ENCODE results near the gene MYLK4.
A peak's percentile ranks its signal among the peaks of the same experiment; 100 is the strongest.

MYLK4 gene

DNA sequence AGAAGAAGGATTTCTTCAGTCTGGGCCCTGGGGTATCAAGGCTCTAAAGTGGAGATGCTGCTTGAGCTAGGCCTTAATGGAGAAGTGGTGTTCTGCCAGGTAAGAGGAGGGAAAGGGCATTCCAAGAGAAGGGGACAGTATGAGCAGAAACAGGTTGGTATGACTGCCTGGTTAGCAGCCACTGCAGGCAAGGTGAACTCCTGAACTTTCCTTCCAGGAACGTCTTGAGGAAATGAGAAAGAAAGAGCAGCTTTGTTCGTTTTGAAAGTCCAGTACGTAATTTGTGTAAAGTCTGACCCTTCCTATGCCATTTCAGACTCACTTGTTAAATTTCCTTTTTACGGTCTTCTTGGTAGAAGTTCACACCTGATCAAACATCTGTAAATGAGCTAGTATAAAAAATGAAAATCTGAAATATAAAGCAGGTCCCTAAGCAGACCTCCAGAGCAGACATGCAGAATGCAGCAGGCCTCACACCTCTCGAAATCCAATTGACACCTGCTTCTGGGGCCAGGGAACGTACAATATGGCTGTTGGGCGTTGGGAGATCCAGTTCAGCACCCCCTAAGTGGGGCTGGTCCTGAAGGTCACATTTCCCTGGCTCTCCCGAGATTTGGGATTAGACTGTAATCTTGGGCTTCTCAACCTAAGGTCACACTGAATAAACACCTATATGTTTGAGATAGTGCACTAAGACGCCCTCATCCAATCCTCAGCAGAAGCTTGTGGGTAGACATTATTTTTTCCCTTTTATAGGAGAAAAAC lies 33.6 kb downstream of the MYLK4 start:
- DNase-seq (ENCODE audit: low read depth): no peak
- H3K4me3 ChIP-seq (replicated peaks; ENCODE audit: low read depth, low read length): no peak overlapping the region
- TF ChIP-seq, protein P1, sequence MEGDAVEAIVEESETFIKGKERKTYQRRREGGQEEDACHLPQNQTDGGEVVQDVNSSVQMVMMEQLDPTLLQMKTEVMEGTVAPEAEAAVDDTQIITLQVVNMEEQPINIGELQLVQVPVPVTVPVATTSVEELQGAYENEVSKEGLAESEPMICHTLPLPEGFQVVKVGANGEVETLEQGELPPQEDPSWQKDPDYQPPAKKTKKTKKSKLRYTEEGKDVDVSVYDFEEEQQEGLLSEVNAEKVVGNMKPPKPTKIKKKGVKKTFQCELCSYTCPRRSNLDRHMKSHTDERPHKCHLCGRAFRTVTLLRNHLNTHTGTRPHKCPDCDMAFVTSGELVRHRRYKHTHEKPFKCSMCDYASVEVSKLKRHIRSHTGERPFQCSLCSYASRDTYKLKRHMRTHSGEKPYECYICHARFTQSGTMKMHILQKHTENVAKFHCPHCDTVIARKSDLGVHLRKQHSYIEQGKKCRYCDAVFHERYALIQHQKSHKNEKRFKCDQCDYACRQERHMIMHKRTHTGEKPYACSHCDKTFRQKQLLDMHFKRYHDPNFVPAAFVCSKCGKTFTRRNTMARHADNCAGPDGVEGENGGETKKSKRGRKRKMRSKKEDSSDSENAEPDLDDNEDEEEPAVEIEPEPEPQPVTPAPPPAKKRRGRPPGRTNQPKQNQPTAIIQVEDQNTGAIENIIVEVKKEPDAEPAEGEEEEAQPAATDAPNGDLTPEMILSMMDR (IDR thresholded peaks at IDR 0.05; ENCODE audit: low read length, missing control alignments): no peak

DNA sequence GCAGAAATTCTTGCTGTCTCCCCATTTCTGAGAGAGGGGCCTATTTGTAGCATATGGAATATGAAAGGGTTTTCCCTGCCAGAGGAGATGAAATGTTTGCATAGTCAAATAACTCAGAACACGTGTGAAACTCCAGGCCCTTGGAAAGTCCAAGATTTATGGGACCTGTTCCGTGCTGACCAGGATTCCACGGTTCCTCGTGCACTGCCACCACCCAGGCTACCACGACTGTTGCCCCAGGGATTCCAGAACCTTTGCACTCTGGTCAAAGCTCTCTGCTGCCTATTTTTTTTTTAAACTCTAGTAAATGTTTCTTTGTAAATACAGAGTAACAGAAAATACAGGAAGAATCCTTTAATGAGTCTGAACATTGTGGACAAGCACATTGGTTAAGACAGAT lies 35.0 kb downstream of the MYLK4 start:
- TF ChIP-seq, protein P1 (IDR thresholded peaks at IDR 0.05; ENCODE audit: low read length, missing control alignments): no peak
- DNase-seq (ENCODE audit: low read depth): no peak
- H3K4me3 ChIP-seq (replicated peaks; ENCODE audit: low read depth, low read length): no peak overlapping the region

DNA sequence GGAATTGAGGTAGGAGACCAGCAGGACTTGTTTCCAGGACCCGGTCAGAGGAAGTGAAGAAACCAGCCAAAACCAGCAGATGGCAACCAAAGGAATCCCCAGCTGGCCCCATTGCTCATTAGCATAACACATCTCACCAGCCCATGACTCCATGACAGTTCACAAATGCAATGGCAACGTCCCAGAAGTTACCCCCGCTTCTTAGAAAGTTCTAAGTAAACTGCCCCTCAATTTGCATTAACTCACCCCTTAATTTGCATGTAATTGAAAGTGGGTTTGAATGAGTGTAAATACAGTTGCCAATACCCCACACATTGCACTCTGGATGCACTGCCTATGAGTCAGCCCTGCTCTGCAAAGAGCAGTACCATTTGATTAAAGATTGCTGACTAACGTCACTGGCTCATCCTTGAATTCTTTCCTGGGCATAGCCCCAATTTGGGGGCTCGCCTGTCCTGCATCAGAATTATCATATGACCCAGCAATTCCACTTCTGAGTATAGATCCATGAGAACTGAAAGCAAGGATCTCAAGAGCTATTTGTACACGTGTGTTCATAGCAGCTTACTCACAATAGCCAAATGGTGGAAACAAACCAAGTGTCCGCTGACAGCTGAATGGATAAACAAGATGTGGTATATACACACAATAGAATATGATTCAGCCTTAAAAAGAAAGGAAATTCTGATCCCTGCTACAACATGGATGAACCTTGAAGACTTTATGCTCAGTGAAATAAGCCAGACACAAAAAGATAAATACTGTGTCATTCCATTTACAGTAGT lies 36.4 kb downstream of the MYLK4 start:
- TF ChIP-seq, protein P1 (IDR thresholded peaks at IDR 0.05; ENCODE audit: low read length, missing control alignments): no peak
- DNase-seq (ENCODE audit: low read depth): peak; percentile 93
- no peak overlapping the region for H3K4me3 ChIP-seq (replicated peaks; ENCODE audit: low read depth, low read length)

DNA sequence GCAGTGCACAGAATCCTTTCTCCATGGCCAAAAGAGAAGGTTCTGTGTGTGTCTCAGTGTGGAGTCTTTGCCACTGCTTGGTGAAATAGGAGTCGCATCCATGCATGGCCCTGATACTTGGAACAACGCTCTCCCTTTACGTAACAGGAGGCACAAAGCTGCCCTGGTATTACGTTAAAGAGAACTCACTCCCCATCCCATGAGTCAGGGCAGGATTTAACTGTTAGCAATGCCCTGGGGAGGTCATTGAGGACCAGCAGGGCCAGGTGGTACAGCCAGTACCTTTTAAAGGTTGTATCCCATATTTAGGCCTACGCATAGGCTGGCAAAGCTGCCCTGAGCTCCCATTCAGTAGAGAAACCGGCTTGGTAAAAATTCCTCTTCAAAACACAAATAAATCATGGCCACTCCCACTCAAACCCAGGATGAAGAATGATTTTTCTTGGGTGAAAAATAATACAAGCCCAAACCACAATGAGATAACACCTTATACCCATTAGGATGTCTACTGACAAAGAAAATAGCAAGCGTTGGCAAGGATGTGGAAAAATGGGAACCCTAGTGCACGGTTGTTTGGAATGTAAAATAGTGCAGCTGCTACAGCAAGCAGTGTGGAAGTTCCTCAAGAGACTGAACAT lies 37.1 kb downstream of the MYLK4 start:
- TF ChIP-seq, protein P1 (IDR thresholded peaks at IDR 0.05; ENCODE audit: low read length, missing control alignments): no peak

DNA sequence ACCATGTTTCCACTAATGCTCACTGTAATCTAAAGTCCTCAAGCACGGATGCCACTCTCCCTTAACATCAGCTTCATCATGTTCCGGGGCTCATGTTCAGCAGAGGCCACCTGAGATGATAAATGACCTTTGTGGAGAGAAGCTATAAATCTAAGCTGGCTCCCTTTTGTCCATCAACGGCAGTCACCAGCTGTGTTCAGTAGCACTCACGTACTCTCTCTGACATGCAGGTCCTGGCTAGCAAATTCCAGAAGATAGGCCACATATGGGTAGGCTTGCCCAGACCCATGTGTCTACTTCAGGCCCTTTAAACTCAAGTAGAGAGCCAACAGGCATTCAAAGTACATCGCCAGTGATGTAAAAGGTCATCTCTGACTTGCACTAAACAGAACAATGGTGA lies 38.6 kb downstream of the MYLK4 start:
- TF ChIP-seq, protein P1 (IDR thresholded peaks at IDR 0.05; ENCODE audit: low read length, missing control alignments): no peak
- DNase-seq (ENCODE audit: low read depth): no peak
- no peak overlapping the region for H3K4me3 ChIP-seq (replicated peaks; ENCODE audit: low read depth, low read length)

More for the DNA sequence above, 37.1 kb downstream of the MYLK4 start:
- H3K4me3 ChIP-seq (replicated peaks; ENCODE audit: low read depth, low read length): no peak overlapping the region
- no peak for DNase-seq (ENCODE audit: low read depth)

DNA sequence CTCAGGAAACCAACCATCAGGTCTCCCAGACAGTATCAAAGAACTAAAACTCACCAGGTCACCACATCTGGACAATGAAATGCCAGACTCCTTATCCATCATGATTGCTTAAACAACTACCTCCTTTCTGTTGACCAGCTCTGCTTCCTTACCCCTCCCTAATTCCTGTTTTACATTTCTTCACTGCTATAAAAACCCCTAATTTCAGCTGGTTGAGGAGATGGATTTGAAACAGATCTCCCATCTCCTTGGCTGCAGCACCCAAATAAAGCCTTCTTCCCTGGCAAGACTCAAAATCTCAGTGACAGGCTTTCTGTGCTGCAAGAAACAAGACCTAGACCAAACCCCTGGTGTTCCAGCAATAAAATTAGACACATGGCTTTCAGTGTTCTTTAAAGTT lies 40.3 kb downstream of the MYLK4 start:
- no peak for DNase-seq (ENCODE audit: low read depth)
- H3K4me3 ChIP-seq (replicated peaks; ENCODE audit: low read depth, low read length): no peak overlapping the region
- TF ChIP-seq, protein P1 (IDR thresholded peaks at IDR 0.05; ENCODE audit: low read length, missing control alignments): no peak
